Head of caudate nucleus (tissue), 42 donors: Measurements from ENCODE around the gene FAM174B.
"Not testable (repeated sequence)": the region's sequence is repeated elsewhere in the genome, so short reads cannot be mapped to it uniquely, and the experiment has no call there.

Experiments used
- DNase-seq, 42 donors: peaks; one replicate each; pipeline versions ENCODE4 v3.0.0 to v3.0.0-alpha.2; 2020 to 2021; ENCODE audit warnings: mixed read lengths in 7 of 42
- intact Hi-C: fragments of 100-400 bp; cut with DNase I; formaldehyde crosslinking; loops from one replicate; pipeline ENCODE4 v1.15.0; 2022

FAM174B gene

GRCh38 chr15:92611150-92611549, 44.4 kb downstream of the FAM174B start:
- intact Hi-C loops, result loop anchor here (10.0 kb wide), 1 partner anchor 104 kb away; no protein-coding TSS in a partner anchor
- no peak for DNase-seq

GRCh38 chr15:92610101-92610520, 45.5 kb downstream of the FAM174B start:
- intact Hi-C loops, result loop anchor here (10.0 kb wide), 1 partner anchor 105 kb away; no protein-coding TSS in a partner anchor
- peak in 2 of 42 donors; percentile 33 to 35 for DNase-seq

- peak in 2 of 42 donors; percentile 28 to 30 for DNase-seq
Measured at GRCh38 chr15:92608866-92609700, 46.5 kb downstream of the FAM174B start.

GRCh38 chr15:92606836-92607150, 48.8 kb downstream of the FAM174B start:
- intact Hi-C loops, DNase-seq: not testable (repeated sequence)

More at GRCh38 chr15:92608866-92609700, 46.5 kb downstream of the FAM174B start:
- intact Hi-C loops, result no loop called here

GRCh38 chr15:92606126-92606835, 49.3 kb downstream of the FAM174B start:
- DNase-seq, result peak in 2 of 42 donors; percentile 6 to 29
- intact Hi-C loops, result no loop called here

- DNase-seq, result no peak
Measured at GRCh38 chr15:92605225-92605944, 50.2 kb downstream of the FAM174B start.

GRCh38 chr15:92603743-92604470, 51.7 kb downstream of the FAM174B start:
- intact Hi-C loops, result no loop called here

More at GRCh38 chr15:92605225-92605944, 50.2 kb downstream of the FAM174B start:
- intact Hi-C loops, result no loop called here

GRCh38 chr15:92603278-92603677, 52.3 kb downstream of the FAM174B start:
- no peak for DNase-seq

More at GRCh38 chr15:92603743-92604470, 51.7 kb downstream of the FAM174B start:
- DNase-seq, result no peak

GRCh38 chr15:92602267-92602593, 53.3 kb downstream of the FAM174B start:
- intact Hi-C loops, result no loop called here
- no peak for DNase-seq

More at GRCh38 chr15:92603278-92603677, 52.3 kb downstream of the FAM174B start:
- intact Hi-C loops, result no loop called here

GRCh38 chr15:92601592-92602266, 53.8 kb downstream of the FAM174B start:
- intact Hi-C loops, result no loop called here
- DNase-seq, result peak in 1 of 42 donors; percentile 14

- DNase-seq, result peak in 6 of 42 donors; percentile 8 to 58 (median 18)
- intact Hi-C loops, result no loop called here
Measured at GRCh38 chr15:92600856-92601255, 54.7 kb downstream of the FAM174B start.

- DNase-seq, result no peak
Measured at GRCh38 chr15:92599394-92599970, 56.1 kb downstream of the FAM174B start.

GRCh38 chr15:92597548-92597947, 58.0 kb downstream of the FAM174B start:
- intact Hi-C loops, result no loop called here
- DNase-seq, result no peak

More at GRCh38 chr15:92599394-92599970, 56.1 kb downstream of the FAM174B start:
- intact Hi-C loops, result no loop called here

- no peak for DNase-seq
- intact Hi-C loops, result no loop called here
Measured at GRCh38 chr15:92596623-92597022, 59.0 kb downstream of the FAM174B start.

- DNase-seq, result no peak
- intact Hi-C loops, result no loop called here
Measured at GRCh38 chr15:92595506-92596381, 59.8 kb downstream of the FAM174B start.

GRCh38 chr15:92591275-92591674, 64.3 kb downstream of the FAM174B start:
- intact Hi-C loops, result no loop called here

GRCh38 chr15:92586966-92587365, 68.6 kb downstream of the FAM174B start:
- intact Hi-C loops, result no loop called here
- no peak for DNase-seq

More at GRCh38 chr15:92591275-92591674, 64.3 kb downstream of the FAM174B start:
- DNase-seq, result no peak
